GM18499 (cell line): ENCODE data around the gene AJAP1.

Experiments used
- ATAC-seq: cut with Tn5 transposase; IDR thresholded peaks from one replicate; pipeline ENCODE4 v1.9.1; 2021; ENCODE audit warnings: moderate number of reproducible peaks; ENCODE audit not compliant: insufficient read depth, unreplicated experiment

The AJAP1 gene

DNA sequence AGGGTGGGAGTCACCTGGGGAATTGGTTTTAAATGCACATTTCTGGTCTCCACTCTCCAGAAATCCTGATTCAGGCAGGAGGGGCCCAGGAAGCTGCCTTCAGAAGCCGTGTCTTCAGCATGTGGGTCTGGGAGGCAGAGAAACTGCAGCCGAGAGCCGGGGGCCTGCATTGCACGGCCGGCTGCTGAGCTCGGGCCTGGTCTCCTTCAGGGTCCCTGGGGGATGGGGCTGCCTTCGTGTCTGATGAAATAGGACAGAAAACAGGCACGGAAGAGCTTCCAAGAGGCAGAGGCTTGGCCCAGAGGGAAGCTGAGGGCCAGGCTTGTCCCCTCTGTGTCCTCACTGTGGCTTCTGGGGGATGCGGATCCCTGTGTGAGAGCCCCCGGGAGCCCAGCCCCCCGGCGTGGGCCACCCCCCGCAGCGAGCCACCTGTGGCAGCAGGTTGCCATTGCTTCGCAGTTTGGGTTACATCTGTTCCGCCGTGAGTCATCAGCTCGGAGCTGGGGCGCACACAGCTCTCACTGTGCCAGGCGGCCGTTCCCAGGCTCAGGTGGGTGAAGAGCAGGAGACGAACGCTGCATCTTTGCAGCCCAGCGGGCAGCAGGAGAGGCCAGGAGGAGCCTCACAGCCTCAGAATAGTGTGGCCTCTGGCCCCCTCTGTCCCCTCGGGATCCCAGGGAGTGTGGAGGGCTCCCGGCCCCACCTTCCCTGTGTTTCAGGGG lies 72.4 kb downstream of the AJAP1 start:
- ATAC-seq = no peak

DNA sequence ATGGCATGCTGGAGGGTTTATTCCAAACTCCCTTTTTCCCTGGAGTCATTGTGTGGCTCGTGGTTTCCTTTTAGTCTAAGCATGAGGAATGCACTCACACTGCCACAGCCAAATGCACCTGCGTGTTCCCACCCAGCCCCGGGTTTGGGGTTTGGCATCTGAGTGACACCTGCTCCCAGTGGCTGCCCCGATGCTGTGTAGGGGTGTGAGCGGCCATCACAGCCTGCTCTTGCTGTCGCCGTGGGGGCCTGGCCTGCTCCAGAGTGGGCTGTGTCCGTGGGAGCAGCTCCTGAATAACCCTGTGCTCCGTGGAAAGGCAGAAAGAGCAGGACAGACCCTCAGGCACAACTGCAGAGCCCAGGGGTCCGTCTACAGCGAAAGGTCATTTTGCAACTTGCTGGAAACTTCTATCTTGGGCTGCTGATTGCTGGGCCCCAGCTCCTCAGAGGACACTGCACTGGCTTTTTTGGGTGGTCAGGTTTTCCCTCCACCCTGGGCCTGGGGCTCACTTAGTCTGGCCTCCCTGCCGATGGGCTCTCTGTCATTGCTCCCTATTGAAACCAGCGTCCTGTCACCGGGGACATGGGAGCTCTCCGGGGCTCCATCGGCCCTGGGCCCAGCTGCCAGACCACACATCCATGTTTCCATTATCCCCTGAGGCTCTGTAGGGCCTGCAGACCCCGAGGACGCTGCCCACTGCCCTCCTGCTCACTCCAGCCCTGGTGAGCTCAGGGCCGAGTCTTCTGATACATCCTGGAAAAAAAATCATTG lies 74.1 kb downstream of the AJAP1 start:
- ATAC-seq = no peak

DNA sequence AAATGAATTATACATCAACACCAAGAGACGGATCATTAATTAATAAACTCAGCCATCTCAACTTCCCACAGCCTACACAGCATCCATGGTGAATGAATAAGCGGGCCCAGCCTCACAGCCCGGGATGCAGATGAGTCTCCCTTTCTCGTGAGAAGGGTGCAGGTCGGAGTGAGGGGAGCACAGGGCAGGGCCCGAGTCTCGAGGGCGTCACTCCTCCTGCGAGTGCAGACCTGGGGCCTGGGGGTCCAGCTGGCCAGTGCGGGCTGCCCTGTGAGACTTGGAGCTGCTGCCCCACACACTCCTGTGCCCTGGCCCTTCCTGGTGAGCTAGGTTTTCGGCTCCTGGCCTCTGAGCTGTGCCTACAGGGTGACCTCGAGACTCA lies 74.7 kb downstream of the AJAP1 start:
- no peak for ATAC-seq

DNA sequence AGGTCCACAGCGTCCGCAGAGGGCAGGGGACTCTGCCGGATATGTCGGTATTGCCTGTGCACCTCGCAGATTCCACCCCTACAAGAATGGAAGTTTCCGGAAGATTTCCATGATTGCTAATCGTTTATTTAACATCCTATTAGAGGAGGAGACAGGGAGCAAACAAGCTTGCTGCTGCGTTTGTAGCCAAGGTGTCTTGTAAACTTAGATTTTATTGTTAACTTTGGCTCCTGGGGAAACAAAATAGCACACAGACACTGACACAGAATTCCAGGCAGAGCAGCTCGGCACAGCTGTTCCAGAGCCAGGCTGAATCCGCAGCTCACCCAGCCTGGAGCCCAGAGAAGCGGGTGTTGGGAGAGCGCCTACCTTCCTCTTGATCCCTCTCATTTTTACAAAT lies 75.7 kb downstream of the AJAP1 start:
- no peak for ATAC-seq

DNA sequence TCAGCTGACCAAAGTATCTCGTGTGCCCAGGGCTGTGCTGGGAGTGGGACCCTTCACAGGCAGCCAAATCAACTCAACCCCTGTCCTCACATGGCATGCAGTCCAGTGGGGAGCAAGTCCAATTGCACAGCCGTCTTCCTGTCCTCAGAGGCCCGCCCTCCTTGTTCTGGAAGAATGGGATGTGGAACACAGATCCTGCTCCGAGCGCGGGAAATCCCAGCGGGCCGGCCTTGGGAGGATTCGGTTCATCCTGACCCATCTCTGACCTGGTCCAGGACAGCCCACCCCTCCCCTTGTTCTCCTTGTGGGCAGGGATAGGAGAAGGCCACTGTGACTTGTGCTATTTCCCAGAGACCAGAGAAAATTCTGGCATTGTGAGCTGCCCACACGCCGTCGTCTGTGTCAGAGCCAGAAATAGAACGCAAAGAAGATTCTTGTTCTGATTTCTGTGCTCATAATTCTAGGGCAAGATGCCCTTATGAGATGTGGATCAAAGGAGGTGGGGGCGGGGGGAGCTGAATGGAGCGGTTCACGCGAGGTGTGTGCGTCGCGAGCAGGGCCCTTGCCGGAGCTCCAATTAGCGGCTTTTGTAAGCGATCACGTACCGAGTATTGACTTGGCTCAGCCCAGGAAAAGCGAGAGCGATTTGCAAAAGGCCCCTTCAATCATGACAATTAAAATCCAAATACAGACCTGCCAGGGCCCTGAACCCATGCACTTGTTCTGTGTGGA lies 79.2 kb downstream of the AJAP1 start:
- ATAC-seq = no peak

DNA sequence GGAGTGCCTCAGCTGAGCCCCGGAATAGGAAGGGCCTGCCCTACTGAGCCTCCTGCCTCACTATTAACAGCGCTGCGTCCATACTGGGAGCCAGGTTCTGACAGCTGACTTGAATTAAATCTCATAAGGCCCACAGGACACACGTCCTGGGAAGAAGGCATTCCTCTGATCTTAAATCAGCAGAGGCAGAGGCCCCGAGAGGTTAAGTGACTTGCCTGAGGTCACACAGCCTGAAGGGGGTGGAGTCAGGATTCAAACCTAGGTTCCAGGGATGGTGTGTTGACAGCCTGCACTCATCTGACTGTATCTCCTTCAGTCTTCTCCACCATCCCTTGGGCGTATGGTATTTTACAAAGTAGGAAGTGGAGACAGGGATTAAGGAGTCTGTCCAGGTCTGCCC lies 79.8 kb downstream of the AJAP1 start:
- ATAC-seq = no peak

DNA sequence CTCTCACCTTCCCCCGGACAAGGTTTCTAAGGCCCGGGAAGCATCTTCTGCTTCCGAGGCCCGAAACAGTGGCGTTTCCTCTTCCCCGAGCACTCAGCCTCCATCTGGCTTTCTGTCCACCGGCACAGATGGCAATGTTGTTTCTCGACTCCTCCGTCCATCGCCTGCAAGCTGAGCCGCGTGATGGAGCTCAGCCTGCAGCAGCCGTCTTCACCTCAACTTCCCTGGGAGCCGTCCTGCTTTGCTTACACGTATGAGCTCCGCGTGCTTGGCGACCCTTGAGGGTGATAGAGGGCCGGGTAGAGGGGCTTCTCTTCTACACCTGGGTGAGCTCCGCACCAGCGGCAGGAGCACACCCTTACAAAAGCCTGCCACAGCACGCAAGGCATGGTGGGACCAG lies 80.4 kb downstream of the AJAP1 start:
- no peak for ATAC-seq

DNA sequence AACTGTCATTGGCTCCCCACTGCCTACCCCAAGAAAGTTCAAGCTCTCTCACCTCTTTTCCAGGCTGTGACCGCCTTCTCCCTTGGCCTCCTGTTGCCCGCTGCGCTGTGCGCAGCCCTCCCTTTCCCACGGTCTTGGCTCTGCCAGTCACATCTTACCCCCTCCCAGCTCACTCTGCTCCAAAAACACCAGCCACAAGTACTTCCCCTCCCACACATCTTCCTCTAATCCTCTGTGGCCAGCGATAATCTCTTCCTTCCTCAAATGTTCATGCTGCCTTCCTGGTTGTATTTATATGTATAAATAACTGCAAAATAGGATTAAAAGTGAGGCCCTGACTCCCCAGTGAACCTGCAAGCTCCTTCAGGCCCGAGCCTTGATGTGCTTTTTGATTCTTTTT lies 81.8 kb downstream of the AJAP1 start:
- ATAC-seq = no peak

DNA sequence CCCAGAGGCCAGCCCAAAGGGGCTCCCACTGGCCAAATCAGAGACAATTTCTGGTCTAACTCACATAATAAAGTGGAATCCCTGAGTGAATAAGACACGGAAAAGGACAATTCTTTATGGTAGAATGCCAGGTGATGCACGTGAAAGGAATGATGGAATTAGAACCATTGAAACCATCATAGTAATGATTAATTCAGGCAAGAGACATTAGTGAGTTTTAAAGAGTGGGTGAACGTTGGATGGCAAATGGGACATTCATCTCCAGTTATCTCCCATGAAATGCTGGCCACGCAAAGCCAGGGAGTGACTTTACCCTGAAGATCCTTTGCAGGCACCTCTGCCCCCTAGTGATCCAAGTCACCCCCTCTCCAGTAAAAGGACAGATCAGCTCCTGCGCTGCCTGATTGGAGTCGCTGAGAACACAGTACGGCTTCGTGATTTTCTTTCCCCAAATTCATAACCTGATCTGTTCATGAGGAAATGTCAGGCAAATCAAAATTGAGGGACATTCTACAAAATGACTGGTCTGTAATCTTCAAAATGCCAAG lies 87.5 kb downstream of the AJAP1 start:
- ATAC-seq = no peak

DNA sequence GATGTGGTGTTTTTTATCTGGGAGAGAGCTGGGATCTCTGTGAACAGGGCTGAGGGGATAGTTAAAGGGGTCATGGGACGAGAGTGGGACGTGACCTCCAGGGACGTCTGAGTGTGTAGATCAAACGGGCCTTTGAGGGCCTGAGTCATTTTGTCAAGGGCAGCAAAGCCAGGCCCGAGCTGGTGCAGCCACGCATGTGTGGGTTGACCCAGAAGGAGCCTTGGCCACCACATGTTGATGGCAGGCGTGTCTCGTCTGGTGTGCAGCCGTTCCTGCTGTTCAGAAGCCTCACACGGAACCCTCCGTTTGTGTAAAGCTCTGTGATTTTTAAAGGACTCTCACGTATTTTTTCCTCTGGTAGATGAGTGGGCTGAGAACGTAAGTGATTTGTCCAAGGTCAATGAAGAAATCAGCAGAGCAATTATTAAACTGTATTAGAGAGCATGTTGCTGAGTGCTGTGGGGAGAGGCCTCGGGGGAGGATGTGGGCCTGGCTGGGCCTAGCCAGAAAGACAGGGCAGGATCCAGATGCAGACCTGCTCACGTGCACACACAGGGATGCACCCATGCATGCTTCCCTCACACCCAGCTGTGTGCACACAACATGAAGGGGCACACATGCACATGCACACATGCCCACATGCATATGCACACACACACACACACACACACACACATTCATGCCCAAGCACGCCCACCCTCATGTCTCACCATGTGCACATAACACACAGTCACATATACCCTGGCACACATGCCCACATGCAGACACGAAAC lies 89.8 kb downstream of the AJAP1 start:
- ATAC-seq = no peak

DNA sequence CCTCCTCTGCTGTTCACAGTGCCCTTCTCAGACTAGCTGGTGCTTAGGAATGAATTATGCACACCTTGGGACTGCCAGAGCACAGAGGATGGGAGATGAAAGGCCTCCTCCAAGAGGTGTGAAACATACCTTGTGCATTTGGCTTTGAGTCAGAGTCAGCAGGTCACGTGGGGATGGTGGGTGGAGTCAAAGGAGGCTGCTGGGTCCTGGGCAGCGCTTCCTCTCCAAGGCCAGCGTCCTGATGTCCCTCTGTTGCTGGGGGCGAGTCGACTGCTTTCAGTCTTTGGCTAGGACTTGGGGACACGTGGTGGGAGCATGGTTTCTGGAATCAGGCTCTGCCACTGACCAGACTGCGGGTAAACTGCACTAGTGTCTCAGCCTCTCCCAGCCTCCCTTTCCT lies 91.2 kb downstream of the AJAP1 start:
- ATAC-seq = no peak

DNA sequence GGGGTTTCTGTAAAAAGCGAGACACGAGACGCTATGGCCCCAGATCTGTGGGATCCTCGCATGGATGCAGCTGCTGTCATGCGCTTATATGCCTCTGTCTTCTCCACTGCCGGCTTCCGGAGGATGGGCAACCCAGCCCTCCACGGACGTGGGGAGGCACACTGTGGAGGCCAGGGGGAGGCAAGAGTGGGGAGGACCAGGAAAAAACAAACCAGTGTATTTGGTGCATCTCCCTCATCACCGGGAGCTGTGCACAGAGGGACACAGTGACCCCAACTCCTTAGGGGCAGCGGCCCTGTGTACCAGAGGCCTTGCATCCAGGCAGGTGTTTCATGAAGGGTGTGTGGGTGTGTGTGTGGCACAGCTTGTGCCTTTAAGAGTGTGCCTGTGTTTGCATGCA lies 95.0 kb downstream of the AJAP1 start:
- ATAC-seq = no peak

DNA sequence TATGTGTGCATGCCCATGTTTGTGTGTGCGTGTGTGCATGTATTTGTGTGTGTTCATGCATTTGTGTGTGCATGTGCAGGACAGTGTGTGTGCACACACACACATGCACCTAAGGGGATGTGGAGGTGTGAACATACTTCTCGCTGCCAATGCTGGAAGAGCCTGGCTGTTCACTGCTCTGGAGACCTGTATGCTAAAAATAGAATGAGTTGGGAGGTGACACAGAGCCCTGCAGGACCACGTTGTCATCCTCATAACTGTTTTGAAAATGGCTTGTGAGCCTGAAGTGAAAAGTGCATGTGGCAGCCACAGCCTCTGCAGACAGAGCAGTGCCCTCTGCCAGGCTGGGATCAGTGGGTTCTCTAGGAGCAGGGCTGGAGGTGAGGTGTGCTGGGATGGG lies 95.8 kb downstream of the AJAP1 start:
- no peak for ATAC-seq

DNA sequence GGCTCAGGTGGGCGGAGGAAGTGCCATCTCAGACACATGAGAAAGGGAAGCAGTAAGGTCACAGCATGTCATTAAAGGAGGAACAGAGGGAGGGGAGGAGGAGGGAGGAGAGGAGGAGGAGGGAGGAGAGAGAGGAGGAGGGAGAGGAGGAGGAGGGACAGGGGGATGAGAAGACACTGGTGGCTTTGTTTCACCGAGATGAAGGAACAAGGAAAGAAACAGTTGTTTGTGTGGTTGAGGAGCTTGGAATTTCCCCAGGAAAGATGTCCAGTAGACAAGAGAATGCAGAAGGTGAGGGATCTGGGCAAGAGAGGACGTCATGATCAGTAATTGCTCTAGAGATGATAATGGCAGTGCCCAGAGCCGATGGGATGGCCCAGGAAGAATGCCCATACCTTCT lies 97.7 kb downstream of the AJAP1 start:
- no peak for ATAC-seq

DNA sequence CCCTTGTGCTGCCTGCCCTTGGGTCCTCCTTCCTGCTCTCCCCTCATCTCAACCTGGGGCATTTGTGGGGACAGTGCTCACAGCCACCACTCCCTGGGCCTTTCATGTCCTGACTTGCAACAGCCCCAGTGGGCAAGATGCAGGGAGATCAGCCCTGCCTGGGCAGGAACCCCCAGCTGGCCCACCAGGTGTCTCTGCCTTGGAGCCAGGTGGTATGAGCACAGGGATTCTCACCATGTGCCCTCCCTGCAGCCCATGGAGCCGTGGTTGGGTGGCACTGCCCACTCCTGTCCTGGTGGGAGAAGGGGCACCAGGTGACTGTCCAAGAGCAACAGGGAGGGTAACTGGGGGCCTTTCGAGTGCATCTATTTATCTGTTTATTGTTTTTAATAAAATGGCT lies 100.4 kb downstream of the AJAP1 start:
- no peak for ATAC-seq

DNA sequence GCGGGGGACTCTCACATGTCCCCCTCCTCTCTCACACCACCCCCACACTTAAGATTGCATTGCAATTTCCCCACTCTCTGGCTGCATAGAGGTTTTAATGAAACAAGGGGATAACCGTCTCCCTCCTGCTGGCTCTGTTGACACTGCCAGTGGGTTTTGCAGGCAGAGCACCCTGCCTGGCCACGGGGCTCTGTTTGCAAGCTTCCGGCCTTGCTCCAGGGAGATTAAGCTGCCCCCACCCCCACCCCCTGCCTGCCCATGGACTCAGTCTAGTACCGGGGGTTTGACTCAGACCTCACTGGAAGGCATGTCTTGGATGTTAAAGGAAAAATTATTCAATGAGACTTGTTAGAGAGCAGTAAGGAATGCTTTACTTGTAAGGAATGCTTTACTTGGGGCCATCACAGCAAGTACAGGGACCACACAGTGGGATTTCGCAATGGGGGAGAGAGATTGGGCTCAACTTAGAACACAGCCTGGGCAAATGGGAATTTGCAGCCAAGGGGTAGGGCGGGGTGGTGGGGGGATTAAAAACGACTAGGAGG lies 101.0 kb downstream of the AJAP1 start:
- ATAC-seq = no peak

DNA sequence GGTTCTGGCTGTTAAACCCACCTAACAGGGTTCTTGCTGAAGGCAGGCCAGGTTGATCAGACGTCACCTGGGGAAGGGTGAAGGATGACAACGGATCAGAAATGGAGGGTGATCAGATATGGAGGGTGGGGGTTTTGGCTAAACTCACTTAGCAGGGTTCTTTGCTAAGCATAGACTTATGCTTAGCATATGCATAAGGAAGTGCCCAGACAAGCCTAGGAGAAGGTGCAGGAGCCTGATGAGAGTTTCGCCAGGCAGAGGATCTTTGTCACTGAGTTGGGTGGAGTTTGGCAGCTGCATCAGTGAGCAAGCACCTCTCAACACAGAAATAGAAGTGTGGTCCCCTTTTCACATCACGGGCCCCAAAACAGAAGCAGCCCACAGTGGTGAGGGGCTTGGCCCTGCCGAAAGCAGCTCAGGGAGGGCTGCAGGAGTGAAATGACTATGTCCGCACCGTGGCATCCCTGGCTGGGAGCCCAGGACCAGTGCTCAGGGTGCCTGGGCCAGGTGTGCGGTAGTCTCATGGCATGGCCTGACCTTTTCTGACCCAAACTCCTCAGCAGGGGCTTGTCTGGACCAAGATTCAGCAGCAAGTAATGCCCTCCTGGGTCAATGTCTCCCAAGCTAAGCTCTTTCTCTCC lies 101.6 kb downstream of the AJAP1 start:
- no peak for ATAC-seq

DNA sequence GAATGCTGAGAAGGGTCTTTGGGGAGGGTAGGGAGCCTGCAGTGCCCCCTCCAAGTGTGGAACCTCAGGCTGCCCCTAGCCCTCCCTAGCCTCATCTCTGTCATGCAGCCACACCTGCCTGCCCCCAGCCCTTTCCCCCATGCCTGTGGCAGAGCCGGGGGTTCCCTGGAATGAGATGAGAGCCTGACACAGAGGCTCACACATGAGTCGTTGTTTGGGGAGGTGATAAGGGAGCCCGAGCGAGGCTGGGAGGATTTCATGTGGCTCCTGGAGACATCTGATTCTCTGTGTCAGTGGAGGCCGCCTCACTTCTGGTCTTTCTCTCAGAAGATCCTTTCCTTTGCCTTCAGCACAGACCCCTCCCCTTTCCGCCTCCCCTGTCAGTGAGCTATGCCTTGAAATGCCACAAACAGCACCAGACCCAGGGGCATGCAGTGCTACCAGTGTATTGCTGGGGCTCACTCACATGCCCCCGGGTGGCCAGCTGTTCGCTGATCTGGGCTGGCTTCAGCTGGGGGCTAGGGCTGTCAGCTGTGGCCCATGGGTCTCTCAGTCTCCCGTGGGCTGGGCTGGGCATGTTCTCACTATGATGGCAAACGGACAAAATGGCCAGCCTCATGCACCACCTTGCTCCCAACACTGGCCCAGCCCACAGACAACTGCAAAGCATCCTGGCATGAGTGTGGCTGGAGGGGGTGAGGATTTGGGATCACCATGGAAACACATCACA lies 102.6 kb downstream of the AJAP1 start:
- ATAC-seq = no peak

DNA sequence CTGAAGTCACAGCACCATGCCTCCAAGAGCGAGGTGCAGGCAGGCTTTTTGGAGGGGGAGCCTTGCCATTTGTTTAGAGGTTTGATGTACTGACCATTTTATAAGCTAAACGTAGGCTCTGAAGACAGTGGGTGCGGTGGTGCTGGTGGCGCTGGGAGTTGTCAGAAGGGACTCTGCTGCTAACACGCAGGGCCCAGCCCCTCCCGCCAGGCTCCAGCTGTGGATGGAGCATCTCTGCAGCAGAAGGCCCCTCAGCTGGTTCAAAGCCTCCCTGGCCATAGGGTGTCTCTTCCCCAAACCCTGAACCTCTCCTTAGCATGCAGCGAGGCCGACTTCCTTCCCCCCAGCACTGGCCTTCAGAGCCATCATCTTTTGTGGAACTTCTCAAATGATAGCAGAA lies 105.3 kb downstream of the AJAP1 start:
- ATAC-seq = no peak
